DND-41 (cell line): ENCODE results near the gene MYO1B.

ENCODE experiments used
- CTCF ChIP-seq: IDR thresholded peaks from 2 replicates; pipeline ENCODE4 v1.5.1; 2012; ENCODE audit warnings: borderline replicate concordance, low read length, moderate library complexity, mild to moderate bottlenecking; ENCODE audit not compliant: poor library complexity, severe bottlenecking; ENCODE audit errors: extremely low read depth
- EZH2 ChIP-seq: IDR thresholded peaks from 3 replicates; pipeline ENCODE4 v1.6.1; 2012; ENCODE audit warnings: borderline replicate concordance, low read depth, mild to moderate bottlenecking, moderate library complexity, low read length, inconsistent platforms; ENCODE audit not compliant: severe bottlenecking

- TF ChIP-seq CTCF = no peak
- TF ChIP-seq EZH2 = no peak
These were observed 115.7 kb downstream of the MYO1B start for GRCh38 chr2:191360918-191361317.
